Measurements from ENCODE around the gene WNK4. TPM values are rescaled to one million over a fixed set of nuclear protein-coding genes. Genes with fewer than 3 reads are reported as not detected.

Gene WNK4
- total and polyA plus RNA-seq, 8 donors, result 1.1 to 30.4 (median 2.7) TPM

DNA sequence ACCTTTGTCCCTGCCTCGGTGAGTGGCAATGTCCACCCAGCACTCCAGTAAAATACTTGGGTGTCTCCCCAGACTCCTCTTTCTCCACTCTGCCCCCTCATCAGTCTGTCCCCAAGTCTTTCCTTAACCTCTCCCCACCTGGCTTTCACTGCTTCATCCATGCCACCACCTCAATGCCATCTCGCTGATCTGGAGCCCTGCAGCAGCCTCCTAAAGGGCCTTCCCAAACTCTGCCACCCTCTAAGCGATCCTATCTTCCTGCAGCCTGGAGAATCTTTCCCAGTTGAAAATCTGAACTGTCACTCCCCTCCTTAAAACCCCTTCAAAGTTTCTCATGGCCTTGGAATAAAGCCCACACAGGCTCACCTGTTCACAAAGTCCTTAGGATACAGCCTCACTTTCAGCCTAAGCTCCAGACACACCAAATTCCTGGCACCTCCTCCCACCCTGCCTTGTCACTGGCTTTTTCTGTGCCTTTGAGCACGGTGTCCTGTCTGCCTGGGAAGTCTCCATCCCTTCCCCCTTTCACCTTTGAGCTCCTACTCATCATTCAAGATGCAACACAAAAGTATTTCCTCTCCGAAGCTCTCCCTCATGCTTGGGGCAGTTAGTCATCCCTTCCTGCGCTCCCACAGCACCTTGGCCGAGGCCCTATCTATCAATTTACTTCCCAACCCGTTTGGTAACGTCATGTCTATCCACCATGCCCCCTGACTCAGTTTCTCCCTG lies 2.8 kb downstream of the WNK4 start:
- no peak overlapping the region for H3K27ac ChIP-seq
- peaks cover 4 to 84% (median 56%) of the 10 kb centered on the region in 3 donors for H3K27me3 ChIP-seq
- no peak overlapping the region for H3K4me3 ChIP-seq
- H3K36me3 ChIP-seq, result peaks cover 13 to 18% (median 14%) of the 10 kb centered on the region in 4 donors
- DNase-seq, result no peak
- H3K9me3 ChIP-seq, result no peaks in the 10 kb centered on the region
- intact Hi-C loops (cut with DNase I; ENCODE audit: low total_unique reads), result no loop called here
- TF ChIP-seq EP300 (IDR thresholded peaks at IDR 0.05) (no peak), POLR2A (IDR thresholded peaks at IDR 0.05) (no peak), POLR2AphosphoS5 (IDR thresholded peaks at IDR 0.05) (no peak)
- TF ChIP-seq, protein P1, sequence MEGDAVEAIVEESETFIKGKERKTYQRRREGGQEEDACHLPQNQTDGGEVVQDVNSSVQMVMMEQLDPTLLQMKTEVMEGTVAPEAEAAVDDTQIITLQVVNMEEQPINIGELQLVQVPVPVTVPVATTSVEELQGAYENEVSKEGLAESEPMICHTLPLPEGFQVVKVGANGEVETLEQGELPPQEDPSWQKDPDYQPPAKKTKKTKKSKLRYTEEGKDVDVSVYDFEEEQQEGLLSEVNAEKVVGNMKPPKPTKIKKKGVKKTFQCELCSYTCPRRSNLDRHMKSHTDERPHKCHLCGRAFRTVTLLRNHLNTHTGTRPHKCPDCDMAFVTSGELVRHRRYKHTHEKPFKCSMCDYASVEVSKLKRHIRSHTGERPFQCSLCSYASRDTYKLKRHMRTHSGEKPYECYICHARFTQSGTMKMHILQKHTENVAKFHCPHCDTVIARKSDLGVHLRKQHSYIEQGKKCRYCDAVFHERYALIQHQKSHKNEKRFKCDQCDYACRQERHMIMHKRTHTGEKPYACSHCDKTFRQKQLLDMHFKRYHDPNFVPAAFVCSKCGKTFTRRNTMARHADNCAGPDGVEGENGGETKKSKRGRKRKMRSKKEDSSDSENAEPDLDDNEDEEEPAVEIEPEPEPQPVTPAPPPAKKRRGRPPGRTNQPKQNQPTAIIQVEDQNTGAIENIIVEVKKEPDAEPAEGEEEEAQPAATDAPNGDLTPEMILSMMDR (IDR thresholded peaks at IDR 0.05), result no peak
- WGBS, 5 donors, result 40 to 58% (median 52%) methylated on average over 9 of the region's 9 CpGs
- H3K4me1 ChIP-seq, result peaks cover 22 to 50% (median 29%) of the 10 kb centered on the region in 4 donors

DNA sequence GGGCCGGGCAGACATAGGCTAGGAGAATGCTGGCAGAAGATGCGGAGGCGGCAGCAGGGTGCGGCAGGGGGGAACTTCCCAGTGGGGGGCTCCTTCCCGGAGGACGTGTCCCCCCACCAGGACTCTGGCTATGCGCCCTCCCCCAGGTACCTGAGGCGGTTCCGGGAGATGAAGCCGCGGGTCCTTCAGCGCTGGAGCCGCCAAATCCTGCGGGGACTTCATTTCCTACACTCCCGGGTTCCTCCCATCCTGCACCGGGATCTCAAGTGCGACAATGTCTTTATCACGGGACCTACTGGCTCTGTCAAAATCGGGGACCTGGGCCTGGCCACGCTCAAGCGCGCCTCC lies 3.4 kb downstream of the WNK4 start:
- no peak for TF ChIP-seq POLR2AphosphoS5 (IDR thresholded peaks at IDR 0.05)
- TF ChIP-seq, protein P1 (IDR thresholded peaks at IDR 0.05), result no peak
- no peak for TF ChIP-seq POLR2A (IDR thresholded peaks at IDR 0.05)
- TF ChIP-seq EP300 (IDR thresholded peaks at IDR 0.05), result no peak
- 46 to 67% (median 59%) methylated on average over 18 to 22 of the region's 22 CpGs for WGBS, 5 donors
- Histone ChIP-seq H3K4me1 (peaks cover 22 to 50% (median 29%) of the 10 kb centered on the region in 4 donors), H3K36me3 (peaks cover 8 to 12% (median 9%) of the 10 kb centered on the region in 4 donors), H3K27ac (no peak overlapping the region), H3K9me3 (no peaks in the 10 kb centered on the region), H3K4me3 (no peak overlapping the region), H3K27me3 (peaks cover 4 to 87% (median 56%) of the 10 kb centered on the region in 3 donors)
- DNase-seq, result no peak
- intact Hi-C loops (cut with DNase I; ENCODE audit: low total_unique reads), result no loop called here

DNA sequence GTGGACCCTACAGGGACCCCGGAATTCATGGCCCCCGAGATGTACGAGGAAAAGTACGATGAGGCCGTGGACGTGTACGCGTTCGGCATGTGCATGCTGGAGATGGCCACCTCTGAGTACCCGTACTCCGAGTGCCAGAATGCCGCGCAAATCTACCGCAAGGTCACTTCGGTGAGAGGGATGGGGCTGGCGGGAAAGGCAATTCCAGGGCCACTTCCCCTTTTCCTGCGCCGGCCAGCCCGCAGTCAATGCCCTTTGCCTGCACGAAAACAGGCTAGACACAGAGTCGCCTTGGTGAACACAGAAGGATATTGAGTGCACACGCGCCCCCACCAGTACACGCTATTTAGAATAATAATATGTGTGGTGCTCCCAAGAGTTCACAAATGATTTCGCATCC lies 4.0 kb downstream of the WNK4 start:
- Histone ChIP-seq H3K36me3 (peaks cover 2 to 6% (median 2%) of the 10 kb centered on the region in 4 donors), H3K4me3 (no peak overlapping the region), H3K27ac (no peak overlapping the region), H3K9me3 (no peaks in the 10 kb centered on the region), H3K4me1 (peaks cover 22 to 47% (median 28%) of the 10 kb centered on the region in 4 donors), H3K27me3 (peaks cover 4 to 87% (median 56%) of the 10 kb centered on the region in 3 donors)
- no peak for DNase-seq
- 56 to 76% (median 62%) methylated on average over 24 to 25 of the region's 25 CpGs for WGBS, 5 donors
- TF ChIP-seq POLR2AphosphoS5 (IDR thresholded peaks at IDR 0.05) (no peak), POLR2A (IDR thresholded peaks at IDR 0.05) (no peak), EP300 (IDR thresholded peaks at IDR 0.05) (no peak)
- TF ChIP-seq, protein P1 (IDR thresholded peaks at IDR 0.05), result no peak
- intact Hi-C loops (cut with DNase I; ENCODE audit: low total_unique reads), result no loop called here

DNA sequence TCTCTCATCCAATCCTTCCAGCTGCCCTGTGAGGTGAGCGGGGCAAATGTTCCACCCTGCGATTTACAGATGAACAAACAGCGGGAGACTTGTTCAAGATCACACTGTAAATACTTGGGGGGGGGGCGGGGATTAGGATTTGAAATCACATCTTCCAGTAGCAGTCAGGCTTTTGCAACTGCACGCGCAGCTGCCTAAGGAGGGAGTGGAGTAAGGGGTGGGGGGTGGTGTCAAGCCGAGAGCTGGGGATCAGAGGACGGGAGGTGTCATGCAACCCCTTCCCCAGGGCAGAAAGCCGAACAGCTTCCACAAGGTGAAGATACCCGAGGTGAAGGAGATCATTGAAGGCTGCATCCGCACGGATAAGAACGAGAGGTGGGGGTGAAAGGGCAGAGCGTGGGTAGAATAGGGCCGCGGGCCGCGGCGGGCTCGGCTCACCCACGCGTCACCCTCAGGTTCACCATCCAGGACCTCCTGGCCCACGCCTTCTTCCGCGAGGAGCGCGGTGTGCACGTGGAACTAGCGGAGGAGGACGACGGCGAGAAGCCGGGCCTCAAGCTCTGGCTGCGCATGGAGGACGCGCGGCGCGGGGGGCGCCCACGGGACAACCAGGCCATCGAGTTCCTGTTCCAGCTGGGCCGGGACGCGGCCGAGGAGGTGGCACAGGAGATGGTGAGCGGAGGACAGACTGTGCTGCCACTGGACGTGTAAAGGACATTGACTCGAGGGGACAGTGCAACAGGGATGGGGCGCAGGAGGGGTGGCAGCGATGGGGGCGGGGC lies 4.6 kb downstream of the WNK4 start:
- no peak for DNase-seq
- Histone ChIP-seq H3K9me3 (no peaks in the 10 kb centered on the region), H3K27ac (no peak overlapping the region), H3K36me3 (no peaks in the 10 kb centered on the region), H3K4me3 (no peak overlapping the region), H3K27me3 (peaks cover 4 to 84% (median 54%) of the 10 kb centered on the region in 3 donors), H3K4me1 (peaks cover 18 to 41% (median 23%) of the 10 kb centered on the region in 4 donors)
- intact Hi-C loops (cut with DNase I; ENCODE audit: low total_unique reads), result no loop called here
- 36 to 65% (median 58%) methylated on average over 37 to 52 of the region's 52 CpGs for WGBS, 5 donors
- TF ChIP-seq POLR2A (IDR thresholded peaks at IDR 0.05), result no peak
- TF ChIP-seq EP300 (IDR thresholded peaks at IDR 0.05), result no peak
- TF ChIP-seq, protein P1 (IDR thresholded peaks at IDR 0.05), result no peak
- no peak for TF ChIP-seq POLR2AphosphoS5 (IDR thresholded peaks at IDR 0.05)

Measured in stomach (tissue), 9 donors.